OCI-LY3 (cell line): Measurements from ENCODE around the gene DYNC1LI1.

Experiments used
- H2AFZ ChIP-seq: fragments of 200-600, 300-600 bp; shearing (Covaris generic); 2 replicates; pipeline ENCODE4 v1.6.0; 2014; ENCODE audit warnings: antibody characterized with exemption, low read depth, low read length
- H3K27ac ChIP-seq: fragments of 200-600, 300-600 bp; sonication (generic); 2 replicates; pipeline ENCODE4 v1.5.1; 2014; ENCODE audit warnings: mild to moderate bottlenecking, low read length, moderate library complexity, mixed read lengths
- H3K27me3 ChIP-seq: fragments of 200-600, 300-600 bp; sonication (generic); 2 replicates; pipeline ENCODE4 v1.6.1; 2014; ENCODE audit warnings: low read depth, low read length, mixed read lengths
- H3K36me3 ChIP-seq: fragments of 200-600, 300-600 bp; sonication (generic); replicated peaks from 2 replicates; pipeline ENCODE3; 2014; ENCODE audit warnings: low read depth, low read length, mixed read lengths
- H3K4me1 ChIP-seq: fragments of 300-600, 200-600 bp; sonication (generic); 2 replicates; pipeline ENCODE4 v1.6.1; 2014; ENCODE audit warnings: low read length, mixed read lengths
- H3K4me2 ChIP-seq: fragments of 200-600, 300-600 bp; sonication (generic); 2 replicates; pipeline ENCODE4 v1.6.1; 2014; ENCODE audit warnings: low read length, mixed read lengths
- H3K4me3 ChIP-seq: fragments of 300-600, 200-600 bp; sonication (generic); 2 replicates; pipeline ENCODE4 v1.5.1; 2014; ENCODE audit warnings: antibody characterized with exemption, mild to moderate bottlenecking, low read length, moderate library complexity
- H3K79me2 ChIP-seq: fragments of 300-600, 200-600 bp; shearing (Covaris generic); 2 replicates; pipeline ENCODE4 v1.6.1; 2014; ENCODE audit warnings: mild to moderate bottlenecking, low read length, mixed read lengths
- H3K9ac ChIP-seq: fragments of 300-600, 200-600 bp; shearing (Covaris generic); 2 replicates; pipeline ENCODE4 v1.6.0; 2014; ENCODE audit warnings: mild to moderate bottlenecking, low read length, moderate library complexity
- H3K9me3 ChIP-seq: fragments of 200-600, 300-600 bp; shearing (Covaris generic); 2 replicates; pipeline ENCODE4 v1.6.1; 2014; ENCODE audit warnings: low read length, mixed read lengths; ENCODE audit not compliant: insufficient read depth
- H4K20me1 ChIP-seq: fragments of 200-600, 300-600 bp; sonication (generic); 2 replicates; pipeline ENCODE4 v1.6.1; 2016; ENCODE audit warnings: low read length, mixed read lengths; ENCODE audit not compliant: insufficient read depth
- CTCF ChIP-seq: fragments of 200-600, 300-600 bp; sonication (generic); IDR thresholded peaks from 2 replicates; pipeline ENCODE4 v1.5.1; 2014; ENCODE audit warnings: antibody characterized with exemption, low read length, low read depth
- EZH2phosphoT487 ChIP-seq: fragments of 200-600 bp; shearing (Covaris generic); IDR thresholded peaks from 2 replicates; pipeline ENCODE4 v1.6.1; 2018; ENCODE audit warnings: antibody characterized with exemption, mixed run types, low read depth

Gene DYNC1LI1

GRCh38 chr3:32493437-32494414 is 76.9 kb downstream of the DYNC1LI1 start:
- Histone ChIP-seq H3K4me3 (peak overlapping the region; percentile 51), H3K4me2 (peak overlapping the region; percentile 66), H4K20me1 (peaks cover 14% of the 10 kb centered on the region; the same call in 1 of the 2 replicates), H3K9ac (no peak overlapping the region), H3K36me3 (peaks cover 10% of the 10 kb centered on the region), H3K79me2 (peaks cover 18% of the 10 kb centered on the region), H3K27me3 (no peaks in the 10 kb centered on the region), H3K4me1 (peaks cover 44% of the 10 kb centered on the region), H3K9me3 (no peaks in the 10 kb centered on the region), H2AFZ (no peak overlapping the region), H3K27ac (no peak overlapping the region)
- TF ChIP-seq EZH2phosphoT487 (no peak), CTCF (no peak)

GRCh38 chr3:32492684-32493436 is 77.8 kb downstream of the DYNC1LI1 start:
- no peak overlapping the region for H3K9ac ChIP-seq
- H4K20me1 ChIP-seq = peaks cover 11% of the 10 kb centered on the region; the same call in 1 of the 2 replicates
- no peaks in the 10 kb centered on the region for H3K27me3 ChIP-seq
- peaks cover 18% of the 10 kb centered on the region for H3K79me2 ChIP-seq
- TF ChIP-seq CTCF (no peak), EZH2phosphoT487 (no peak)
- H3K36me3 ChIP-seq = peaks cover 15% of the 10 kb centered on the region
- H2AFZ ChIP-seq = no peak overlapping the region
- H3K4me1 ChIP-seq = peaks cover 35% of the 10 kb centered on the region
- H3K27ac ChIP-seq = no peak overlapping the region
- H3K4me3 ChIP-seq = no peak overlapping the region
- no peaks in the 10 kb centered on the region for H3K9me3 ChIP-seq
- H3K4me2 ChIP-seq = peak overlapping the region; percentile 66

- no peak overlapping the region for H2AFZ ChIP-seq
- no peak overlapping the region for H3K4me2 ChIP-seq
- H4K20me1 ChIP-seq = peaks cover 6% of the 10 kb centered on the region; the same call in 1 of the 2 replicates
- H3K4me1 ChIP-seq = peaks cover 25% of the 10 kb centered on the region
- no peak overlapping the region for H3K4me3 ChIP-seq
- H3K9ac ChIP-seq = no peak overlapping the region
- no peak overlapping the region for H3K27ac ChIP-seq
- no peaks in the 10 kb centered on the region for H3K9me3 ChIP-seq
- TF ChIP-seq EZH2phosphoT487 (no peak), CTCF (no peak)
- peaks cover 11% of the 10 kb centered on the region for H3K79me2 ChIP-seq
- no peaks in the 10 kb centered on the region for H3K27me3 ChIP-seq
- peaks cover 16% of the 10 kb centered on the region for H3K36me3 ChIP-seq
Measured at GRCh38 chr3:32488474-32489008, 82.1 kb downstream of the DYNC1LI1 start.
